GM04504 (cell line): ENCODE results near the gene SCFD2.

Source experiments
- DNase-seq: peaks from one replicate; pipeline ENCODE4 v3.0.0-alpha.2; 2012; ENCODE audit warnings: low read depth

SCFD2 gene

DNA sequence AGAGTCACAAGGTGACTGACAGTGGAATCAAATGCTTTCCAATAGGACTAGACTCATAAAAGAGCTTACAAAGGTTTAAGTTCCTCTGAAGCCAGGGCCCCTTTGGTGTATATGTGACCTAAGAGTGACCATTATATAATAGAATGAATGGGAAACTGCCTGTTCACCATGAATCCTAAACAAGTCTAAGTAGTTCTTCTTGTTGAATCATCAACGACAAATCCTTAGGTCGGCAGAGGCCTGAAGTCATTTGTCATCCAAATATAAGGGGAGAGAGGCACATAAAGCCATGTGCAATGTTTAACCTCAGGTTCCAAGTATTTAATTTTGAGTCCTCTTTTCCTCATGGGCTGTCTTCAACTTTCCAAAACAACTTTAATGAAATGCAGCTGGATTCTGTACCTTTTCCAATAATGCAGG lies 381.4 kb downstream of the SCFD2 start:
- DNase-seq: no peak

- no peak for DNase-seq
These were observed 382.1 kb downstream of the SCFD2 start for GRCh38 chr4:52983563-52984303.

- DNase-seq: no peak
These were observed 382.9 kb downstream of the SCFD2 start for GRCh38 chr4:52982946-52983340.

GRCh38 chr4:52982255-52982945 lies 383.5 kb downstream of the SCFD2 start:
- no peak for DNase-seq

- DNase-seq: no peak
These were observed 385.9 kb downstream of the SCFD2 start for GRCh38 chr4:52979821-52980590.

- DNase-seq: no peak
These were observed 386.8 kb downstream of the SCFD2 start for GRCh38 chr4:52979020-52979419.

DNA sequence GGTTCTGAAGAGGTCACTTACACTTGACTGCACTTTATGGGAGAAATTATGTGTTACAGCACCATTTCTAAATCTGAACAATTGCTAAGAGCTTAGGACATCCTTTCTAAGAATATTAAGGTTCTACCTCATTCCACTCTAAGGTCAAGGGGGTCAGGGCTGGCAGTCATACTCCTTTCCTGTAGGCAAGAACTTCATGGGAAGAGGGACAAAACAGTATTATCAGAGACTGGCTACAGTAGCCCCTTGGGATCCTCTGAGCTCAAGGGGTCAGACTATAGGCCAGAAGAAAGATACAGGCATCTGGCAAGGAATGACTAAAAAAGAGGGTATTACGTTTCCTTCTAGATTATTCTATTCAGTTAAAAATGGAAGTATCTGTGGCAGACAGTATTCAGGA lies 388.6 kb downstream of the SCFD2 start:
- no peak for DNase-seq

GRCh38 chr4:52976523-52977230 lies 389.2 kb downstream of the SCFD2 start:
- DNase-seq: no peak

DNA sequence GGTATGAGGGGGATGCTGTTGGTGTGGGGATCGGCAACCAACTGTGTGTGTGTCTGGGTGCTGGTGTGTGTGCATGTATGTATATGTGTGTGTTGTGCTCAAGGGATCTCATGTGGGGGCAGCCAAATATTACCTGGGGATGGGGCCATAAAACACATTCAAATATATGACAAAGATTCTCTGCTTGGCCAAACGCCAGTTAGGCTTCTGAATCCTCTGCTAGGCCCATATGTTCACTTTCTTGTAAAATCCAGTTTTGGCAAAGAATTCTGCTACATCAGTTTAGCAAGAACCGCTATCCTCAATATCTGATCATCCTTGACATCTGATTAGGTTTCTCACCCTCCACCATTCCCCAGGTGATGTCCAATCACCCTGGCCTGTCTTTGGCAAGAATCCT lies 397.2 kb downstream of the SCFD2 start:
- DNase-seq: no peak

DNA sequence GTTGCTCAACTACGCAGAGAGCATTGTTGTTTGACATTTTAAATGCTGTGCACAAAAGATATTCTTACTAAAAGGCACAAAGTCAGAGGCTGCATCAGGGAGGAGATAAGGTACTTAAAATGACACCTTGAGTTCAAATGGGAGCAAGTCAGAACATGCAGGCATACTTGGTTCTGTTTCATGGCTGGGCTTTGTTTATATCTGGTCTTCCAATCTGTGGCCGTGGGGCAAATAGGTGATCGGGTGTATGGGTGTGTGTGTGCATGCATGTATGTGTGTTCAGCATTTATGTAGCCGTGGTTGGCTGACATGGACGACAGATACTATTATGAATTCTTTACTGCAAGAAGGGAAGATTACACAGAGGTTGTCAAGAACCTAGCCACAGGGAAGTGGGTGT lies 397.6 kb downstream of the SCFD2 start:
- DNase-seq: no peak

GRCh38 chr4:52966781-52967180 lies 399.1 kb downstream of the SCFD2 start:
- DNase-seq: no peak

DNA sequence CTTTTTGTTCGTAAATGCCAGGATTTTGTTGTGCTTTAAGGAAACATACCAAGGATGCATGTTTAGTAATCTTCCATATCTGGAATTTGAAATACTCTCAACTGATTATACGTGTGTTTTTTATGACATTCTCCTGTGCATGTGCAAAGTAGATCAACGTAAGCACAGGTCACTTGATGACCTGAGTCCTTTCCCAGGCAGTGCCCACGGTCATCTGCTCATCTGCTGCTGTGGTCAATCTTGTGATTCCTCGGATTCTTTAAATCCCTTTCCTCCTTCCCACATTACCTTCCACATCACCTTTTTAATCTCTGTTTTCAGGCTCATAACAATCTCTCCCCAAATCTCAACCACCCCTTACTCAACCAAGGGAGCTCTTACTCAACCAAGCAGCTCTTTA lies 399.7 kb downstream of the SCFD2 start:
- DNase-seq: no peak

- DNase-seq: no peak
These were observed 401.2 kb downstream of the SCFD2 start for GRCh38 chr4:52964561-52965101.

DNA sequence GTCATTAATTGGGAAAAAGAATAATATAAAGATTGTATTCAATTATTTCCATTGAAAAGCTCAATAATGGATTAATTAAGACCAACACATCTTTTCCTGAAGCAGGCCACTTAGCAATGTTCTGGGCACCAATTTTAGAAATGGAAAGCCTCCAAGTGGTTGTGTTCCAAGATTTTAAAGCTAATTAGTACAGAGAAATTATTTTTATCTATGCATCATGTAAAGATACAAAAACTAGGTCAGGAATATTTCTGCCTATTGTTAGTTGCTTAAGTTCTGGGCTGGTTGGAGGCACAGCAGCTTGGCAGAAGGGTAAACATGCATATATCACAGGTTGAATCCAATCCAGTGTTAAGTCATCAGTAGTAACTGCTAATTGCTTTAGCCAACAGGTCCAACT lies 401.9 kb downstream of the SCFD2 start:
- DNase-seq: no peak

DNA sequence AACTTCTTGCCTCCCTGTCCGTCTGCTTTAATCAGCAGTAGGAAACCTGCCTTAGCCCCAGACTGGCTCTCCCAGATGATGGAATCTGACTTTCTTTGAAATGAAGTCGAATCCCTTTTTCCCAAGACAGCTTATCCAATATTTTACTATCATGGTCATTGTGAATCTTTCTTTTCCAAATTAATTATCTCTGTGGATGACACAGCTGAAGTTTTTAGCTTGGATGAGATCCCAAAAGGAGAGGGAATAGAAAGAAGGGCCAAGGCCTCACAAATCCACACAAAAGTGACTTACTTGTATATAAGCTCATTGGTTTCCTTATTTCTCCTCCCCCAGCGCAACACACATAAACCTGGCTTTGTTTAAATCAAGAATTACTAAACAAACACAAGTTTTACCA lies 403.1 kb downstream of the SCFD2 start:
- DNase-seq: no peak

GRCh38 chr4:52961666-52962412 lies 404.0 kb downstream of the SCFD2 start:
- DNase-seq: no peak

- peak; percentile 84 for DNase-seq
These were observed 406.3 kb downstream of the SCFD2 start for GRCh38 chr4:52959541-52959940.

DNA sequence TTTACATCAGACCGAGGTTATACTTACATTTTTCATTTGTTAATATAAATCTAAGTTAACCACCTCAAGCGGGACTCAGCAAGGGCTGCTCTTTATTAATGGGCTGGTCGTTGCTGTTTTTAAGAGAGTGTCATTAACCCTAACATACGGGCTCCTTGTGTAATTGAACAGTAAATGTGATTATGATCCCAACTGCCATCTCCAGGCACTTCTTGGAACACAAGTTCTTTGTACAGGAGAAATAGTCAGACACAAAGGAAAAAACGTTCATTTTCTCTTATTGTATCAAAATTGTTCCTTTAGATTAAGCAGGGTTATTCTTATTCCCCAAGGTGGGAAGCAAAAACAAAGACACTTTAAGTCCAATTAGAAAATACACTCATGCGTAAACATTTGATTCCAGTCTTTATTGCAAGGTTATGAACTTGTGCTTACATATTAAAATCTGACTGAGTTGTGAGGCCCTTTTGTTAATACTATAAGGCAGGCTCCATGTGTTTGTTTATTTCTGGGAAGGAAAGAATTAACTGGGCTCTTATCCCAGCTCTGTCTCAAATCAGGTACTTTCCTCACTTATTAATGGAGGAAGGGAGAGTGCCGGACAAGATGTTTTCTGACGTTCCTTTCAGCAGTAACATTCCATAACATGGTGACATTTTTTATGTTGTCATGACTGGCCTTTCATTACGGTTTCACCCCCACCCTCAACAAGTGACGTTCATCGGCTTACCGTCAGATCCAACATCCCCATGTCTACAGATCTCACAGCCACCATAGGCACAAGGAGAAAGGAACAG lies 407.8 kb downstream of the SCFD2 start:
- DNase-seq: no peak

DNA sequence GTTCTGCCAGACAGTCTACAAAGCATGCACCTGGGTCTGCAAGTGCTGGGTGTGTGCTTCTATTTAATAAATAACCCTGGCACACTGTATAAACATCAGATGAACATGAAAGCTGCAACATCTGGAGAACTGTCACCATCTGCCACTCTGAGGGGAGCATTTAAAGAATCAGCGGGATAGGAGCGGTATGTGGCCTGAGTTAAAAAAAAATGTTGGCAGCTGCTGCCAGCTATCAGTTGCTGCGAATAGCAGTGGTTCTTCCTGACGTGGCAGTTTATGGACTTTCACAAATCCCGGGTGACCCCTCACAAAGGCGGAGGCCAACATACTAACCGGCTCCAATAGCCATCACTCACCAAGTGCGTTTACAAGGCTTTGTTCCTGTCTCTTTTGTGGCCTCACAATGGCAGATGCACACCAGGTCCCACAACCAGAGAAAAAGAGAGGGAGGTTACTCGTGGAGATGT lies 408.6 kb downstream of the SCFD2 start:
- peak; percentile 51 for DNase-seq

GRCh38 chr4:52956691-52957090 lies 409.2 kb downstream of the SCFD2 start:
- DNase-seq: no peak
